Uterus (tissue), 2 donors: ENCODE data around the gene ITSN1.

ENCODE experiments used
- POLR2A ChIP-seq, 2 donors: fragments of 450-650 bp; IDR thresholded peaks; one replicate each; pipeline ENCODE4 v1.6.1; 2016; ENCODE audit warnings: antibody characterized with exemption in 2 of 2, mild to moderate bottlenecking in 1 of 2, moderate library complexity in 1 of 2
- TF ChIP-seq, protein P1 (sequence below), 4 experiments: fragments of 200-600 bp in 2 of 4; fragments of 450-650 bp in 2 of 4; sonication (generic) in 2 of 4; IDR thresholded peaks; one replicate each; pipeline ENCODE4 v1.5.1; 2016 to 2019; ENCODE audit warnings: antibody characterized with exemption in 4 of 4, mild to moderate bottlenecking in 2 of 4, moderate library complexity in 1 of 4

DNA sequence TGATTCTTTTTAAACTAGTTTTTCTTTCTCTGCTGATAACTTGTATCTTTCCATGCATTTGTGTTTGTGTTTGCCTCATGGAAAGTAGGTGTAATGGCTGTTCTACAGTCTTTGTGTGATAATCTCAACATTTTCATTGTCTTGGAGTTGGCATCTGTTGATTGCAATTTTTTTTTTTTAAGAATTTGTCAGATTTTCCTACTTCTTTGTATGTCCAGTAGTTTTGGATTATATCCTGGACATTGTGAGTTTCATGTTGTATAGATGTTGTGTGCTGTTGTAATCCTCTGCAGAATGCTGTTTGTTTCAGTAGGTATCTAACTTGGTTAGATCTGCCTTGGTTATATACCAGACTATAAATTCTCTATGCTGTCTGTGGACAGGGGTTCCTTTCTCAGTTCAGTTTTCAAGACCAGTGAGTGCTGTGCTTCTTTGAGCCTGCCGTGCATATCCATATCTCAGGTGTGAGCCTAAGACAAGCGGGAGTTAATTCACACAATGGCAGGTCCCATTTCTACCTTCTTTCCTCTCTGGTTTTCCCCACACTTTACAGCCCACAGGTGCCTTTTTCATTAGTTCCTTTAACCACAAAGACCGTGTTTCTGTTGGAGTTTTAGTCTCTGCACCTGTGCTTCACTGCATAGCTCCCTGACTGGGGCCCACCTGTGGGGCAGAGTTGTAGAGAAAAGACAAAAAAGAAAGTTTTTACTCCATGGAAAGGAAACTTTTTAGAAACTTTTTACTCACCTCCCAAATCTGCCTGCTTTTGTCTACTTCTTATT is 69.9 kb downstream of the ITSN1 start:
- TF ChIP-seq, protein P1, sequence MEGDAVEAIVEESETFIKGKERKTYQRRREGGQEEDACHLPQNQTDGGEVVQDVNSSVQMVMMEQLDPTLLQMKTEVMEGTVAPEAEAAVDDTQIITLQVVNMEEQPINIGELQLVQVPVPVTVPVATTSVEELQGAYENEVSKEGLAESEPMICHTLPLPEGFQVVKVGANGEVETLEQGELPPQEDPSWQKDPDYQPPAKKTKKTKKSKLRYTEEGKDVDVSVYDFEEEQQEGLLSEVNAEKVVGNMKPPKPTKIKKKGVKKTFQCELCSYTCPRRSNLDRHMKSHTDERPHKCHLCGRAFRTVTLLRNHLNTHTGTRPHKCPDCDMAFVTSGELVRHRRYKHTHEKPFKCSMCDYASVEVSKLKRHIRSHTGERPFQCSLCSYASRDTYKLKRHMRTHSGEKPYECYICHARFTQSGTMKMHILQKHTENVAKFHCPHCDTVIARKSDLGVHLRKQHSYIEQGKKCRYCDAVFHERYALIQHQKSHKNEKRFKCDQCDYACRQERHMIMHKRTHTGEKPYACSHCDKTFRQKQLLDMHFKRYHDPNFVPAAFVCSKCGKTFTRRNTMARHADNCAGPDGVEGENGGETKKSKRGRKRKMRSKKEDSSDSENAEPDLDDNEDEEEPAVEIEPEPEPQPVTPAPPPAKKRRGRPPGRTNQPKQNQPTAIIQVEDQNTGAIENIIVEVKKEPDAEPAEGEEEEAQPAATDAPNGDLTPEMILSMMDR (IDR thresholded peaks at IDR 0.05) = no peak
- TF ChIP-seq POLR2A (IDR thresholded peaks at IDR 0.05) = no peak
